ENCODE results near the gene NDUFAF4.

Gene NDUFAF4

DNA sequence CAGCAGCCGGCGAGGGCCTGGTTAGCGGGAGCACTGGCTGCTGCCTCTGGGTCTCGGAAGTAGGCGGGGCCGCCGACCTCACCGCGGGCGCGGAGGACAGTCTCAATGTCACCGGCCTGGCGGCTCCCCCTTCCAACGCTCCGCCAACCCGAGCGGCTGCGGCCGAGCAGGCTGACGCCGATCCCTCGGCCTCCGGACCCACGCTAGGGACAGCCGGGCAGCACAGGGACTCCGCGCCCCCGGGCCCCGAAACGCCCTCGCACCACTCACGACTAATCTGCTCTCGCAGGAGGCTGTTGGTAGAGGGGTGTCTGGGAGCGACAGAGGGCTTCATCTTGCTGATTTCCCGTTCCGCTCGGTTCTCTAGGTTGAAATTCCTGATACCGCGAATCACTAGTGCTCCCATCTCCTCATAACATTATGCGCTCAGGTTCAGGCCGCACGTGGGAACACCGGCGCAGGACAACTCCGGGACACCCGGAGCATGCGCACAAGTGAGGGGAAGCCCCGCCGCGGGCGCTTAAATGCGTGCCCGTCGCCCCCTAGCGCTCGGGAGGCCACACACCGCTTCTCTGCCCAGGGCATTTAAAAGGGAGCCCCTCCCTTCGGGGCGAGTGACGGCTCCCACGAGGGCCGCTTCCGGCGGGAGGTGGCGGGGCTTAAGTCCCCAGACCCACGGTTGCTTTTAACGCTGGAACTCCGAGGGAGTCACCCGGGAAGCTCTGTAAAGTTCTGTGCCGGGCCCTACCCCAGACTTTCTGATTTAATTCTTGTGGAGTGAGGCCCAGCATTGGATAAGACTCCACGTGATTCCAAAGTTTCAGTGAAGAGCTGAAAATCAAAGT is at the start of gene NDUFAF4:
TSS of gene NDUFAF4 (minus strand) at position 496 of the 845 bp plus-strand sequence. CDS start at position 406, 90 bp downstream.
- DNase-seq (ENCODE audit: extremely low spot score, insufficient read length, low read depth) (peak; percentile 83), FAIRE-seq (peak; percentile 86)

DNA sequence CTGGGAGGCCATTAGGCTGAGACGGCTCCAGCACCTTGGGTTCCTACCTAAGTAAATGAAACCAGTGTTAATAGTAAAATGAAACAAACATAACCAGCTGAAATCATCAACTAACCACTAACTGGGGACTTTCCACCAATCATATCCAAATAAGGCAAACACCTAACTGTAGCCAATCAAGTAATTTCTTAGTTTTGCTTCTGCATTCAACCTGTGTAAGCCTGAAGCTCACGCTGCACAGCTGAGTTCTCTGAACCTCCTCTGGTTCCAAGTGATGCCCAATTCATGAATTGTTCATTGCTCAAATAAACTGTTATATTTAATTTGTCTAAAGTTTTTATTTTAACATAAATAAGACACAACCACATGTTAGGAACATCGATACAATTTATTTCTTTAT is 49.4 kb upstream of the NDUFAF4 start:
- FAIRE-seq (peak; percentile 71), DNase-seq (ENCODE audit: extremely low spot score, insufficient read length, low read depth) (peak; percentile 2)

DNA sequence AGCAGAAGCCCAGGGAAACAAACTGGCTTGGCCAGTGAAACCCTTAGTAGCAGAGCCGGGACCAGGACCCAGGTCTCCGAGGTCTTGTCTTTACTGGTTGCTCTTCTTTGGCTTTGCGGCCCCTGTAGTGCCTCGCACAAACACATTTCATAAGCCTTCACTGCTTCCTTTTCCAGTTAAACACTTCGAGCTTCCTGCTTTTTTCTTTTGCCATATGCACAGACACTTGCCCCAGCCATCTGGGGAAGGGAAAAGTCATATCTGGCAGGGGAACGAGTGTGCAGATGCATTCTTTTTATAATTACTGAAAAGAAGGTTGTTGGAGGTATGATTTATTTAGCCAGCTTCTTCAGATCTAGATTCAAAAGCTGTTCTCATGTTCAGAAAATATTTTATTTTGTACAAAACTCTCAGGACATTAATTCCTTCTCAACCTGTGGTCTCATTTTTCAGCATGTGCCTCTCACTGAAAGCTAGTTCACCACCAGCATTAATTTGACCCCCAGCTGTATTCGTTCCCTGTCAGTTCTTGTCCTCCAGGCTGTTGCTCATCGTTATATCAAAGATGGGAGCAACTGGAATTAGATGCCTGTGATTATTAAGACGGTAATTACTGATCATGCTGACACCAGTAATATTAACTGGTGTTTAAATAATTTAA is 46.0 kb upstream of the NDUFAF4 start:
- DNase-seq (ENCODE audit: extremely low spot score, insufficient read length, low read depth) (no peak), FAIRE-seq (no peak)

- FAIRE-seq (no peak), DNase-seq (ENCODE audit: extremely low spot score, insufficient read length, low read depth) (no peak)
These were observed 45.0 kb upstream of the NDUFAF4 start for GRCh38 chr6:96942676-96943075.

- FAIRE-seq (no peak), DNase-seq (ENCODE audit: extremely low spot score, insufficient read length, low read depth) (no peak)
These were observed 42.6 kb upstream of the NDUFAF4 start for GRCh38 chr6:96940322-96940721.

- no peak for DNase-seq (ENCODE audit: extremely low spot score, insufficient read length, low read depth)
- FAIRE-seq, result no peak
These were observed 41.5 kb upstream of the NDUFAF4 start for GRCh38 chr6:96939007-96939805.

DNA sequence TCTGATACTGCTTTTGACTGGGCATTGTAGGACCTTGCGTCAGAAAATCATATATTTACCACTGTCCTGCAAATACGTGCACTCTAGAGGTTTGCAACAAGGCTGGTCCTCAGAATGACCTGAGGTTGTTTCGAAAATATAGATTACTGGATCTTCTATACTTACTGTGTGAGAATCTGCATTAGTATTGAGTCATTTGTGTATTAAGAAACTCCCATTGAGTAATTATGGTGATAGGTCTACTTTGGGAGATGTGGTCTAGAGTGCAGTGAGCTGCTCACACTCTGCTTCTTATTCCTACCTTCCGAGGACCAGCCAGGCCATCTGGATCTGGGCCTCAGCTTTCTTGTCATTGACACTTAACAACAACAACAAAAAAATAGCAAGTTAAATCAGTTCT is 36.4 kb upstream of the NDUFAF4 start:
- no peak for FAIRE-seq

DNA sequence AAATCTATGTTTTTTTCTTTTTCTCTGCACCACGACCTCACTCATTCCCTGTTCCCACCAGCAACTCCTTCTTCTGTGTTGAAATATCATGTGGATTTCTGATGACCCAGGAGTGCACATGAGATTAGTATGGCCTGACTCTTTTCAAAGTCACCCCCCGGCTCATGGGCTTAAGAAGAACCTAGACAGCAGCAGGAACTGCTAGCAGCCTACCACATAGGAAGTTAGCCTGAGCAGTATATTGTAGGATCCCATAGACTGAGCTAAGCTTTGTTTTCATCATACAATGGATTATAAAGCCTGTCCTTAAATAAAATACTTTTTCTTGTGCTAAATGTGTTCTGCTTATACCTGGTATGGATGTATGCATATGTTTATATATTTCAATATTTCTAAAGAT is 33.5 kb upstream of the NDUFAF4 start:
- DNase-seq (ENCODE audit: extremely low spot score, insufficient read length, low read depth) (no peak), FAIRE-seq (no peak)

More for the DNA sequence above, 36.4 kb upstream of the NDUFAF4 start:
- DNase-seq (ENCODE audit: extremely low spot score, insufficient read length, low read depth), result no peak

GRCh38 chr6:96929741-96930140 is 32.0 kb upstream of the NDUFAF4 start:
- FAIRE-seq (no peak), DNase-seq (ENCODE audit: extremely low spot score, insufficient read length, low read depth) (no peak)

GRCh38 chr6:96927660-96928059 is 30.0 kb upstream of the NDUFAF4 start:
- no peak for FAIRE-seq

DNA sequence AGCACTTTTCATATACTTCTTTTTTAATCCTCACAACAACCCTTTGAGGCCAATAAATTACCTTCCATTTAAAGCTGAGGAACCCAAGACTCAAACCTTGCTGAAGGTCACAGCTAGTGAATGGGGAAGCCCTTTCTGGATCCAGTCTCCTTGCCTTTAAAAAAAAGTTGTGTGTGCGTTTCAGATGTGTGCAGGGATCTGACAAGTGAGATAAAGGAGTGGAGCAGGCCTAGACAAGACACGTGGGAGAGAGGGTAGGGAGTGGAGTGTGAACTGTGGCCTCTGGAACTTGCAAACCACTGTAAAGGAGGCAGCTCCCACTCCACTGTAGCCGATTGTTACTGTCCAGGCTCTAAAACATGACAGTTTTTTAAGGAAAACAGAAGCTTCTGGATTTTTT is 28.7 kb upstream of the NDUFAF4 start:
- FAIRE-seq (no peak), DNase-seq (ENCODE audit: extremely low spot score, insufficient read length, low read depth) (no peak)

More at GRCh38 chr6:96927660-96928059, 30.0 kb upstream of the NDUFAF4 start:
- no peak for DNase-seq (ENCODE audit: extremely low spot score, insufficient read length, low read depth)

- DNase-seq (ENCODE audit: extremely low spot score, insufficient read length, low read depth) (no peak), FAIRE-seq (no peak)
These were observed 27.6 kb upstream of the NDUFAF4 start for GRCh38 chr6:96925290-96925687.

DNA sequence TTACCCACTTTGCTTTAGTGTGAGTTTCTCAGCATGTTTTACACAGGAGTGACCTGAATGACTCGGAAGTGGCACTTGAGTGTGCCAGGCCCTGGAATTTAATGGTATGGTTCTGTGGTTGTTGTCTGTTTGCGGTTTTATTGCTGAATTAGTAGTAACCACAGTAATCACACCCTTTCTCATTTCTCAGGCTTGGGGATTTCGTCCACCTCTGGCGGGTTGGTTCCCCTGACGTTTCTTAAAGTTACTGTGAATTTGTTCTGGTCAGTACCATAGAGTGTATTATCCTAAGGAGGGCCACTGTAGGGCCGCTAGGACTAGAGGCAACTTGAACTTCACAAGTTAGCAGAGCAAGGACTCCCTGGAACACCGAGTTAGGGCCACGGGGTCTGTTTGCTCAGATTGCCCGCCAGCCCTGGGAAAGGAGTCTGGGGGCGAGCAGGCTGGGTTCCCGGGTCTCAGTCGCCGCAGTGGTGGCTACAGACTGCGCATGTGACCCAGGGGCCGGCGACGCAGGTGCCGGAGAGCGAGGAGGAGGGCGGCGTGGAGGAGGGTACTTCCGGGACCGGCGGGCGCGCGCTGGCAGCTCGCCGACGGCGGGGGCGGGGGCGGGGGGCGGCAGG is 26.3 kb upstream of the NDUFAF4 start:
- peak; percentile 15 for FAIRE-seq
- no peak for DNase-seq (ENCODE audit: extremely low spot score, insufficient read length, low read depth)

DNA sequence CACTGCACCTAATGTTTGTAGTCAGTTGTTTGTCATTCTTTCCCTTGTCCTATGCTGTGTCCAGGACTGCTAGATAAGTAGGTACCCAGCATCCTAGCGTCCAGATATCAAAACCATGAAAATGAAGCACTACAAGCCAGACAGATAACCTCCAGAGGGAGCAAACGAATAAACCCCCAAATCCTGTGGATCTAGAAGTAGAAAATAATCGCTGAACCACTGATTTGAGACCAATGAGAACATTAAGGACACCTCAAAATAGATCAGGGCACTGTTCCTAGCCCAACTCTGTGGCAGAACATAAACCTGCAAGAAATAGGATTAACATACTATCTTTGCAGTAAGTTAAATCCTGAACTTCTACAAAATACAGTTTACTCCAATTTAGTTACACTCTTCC is 25.7 kb upstream of the NDUFAF4 start:
- FAIRE-seq (no peak), DNase-seq (ENCODE audit: extremely low spot score, insufficient read length, low read depth) (no peak)

- DNase-seq (ENCODE audit: extremely low spot score, insufficient read length, low read depth) (no peak), FAIRE-seq (no peak)
These were observed 19.4 kb upstream of the NDUFAF4 start for GRCh38 chr6:96917098-96917497.

DNA sequence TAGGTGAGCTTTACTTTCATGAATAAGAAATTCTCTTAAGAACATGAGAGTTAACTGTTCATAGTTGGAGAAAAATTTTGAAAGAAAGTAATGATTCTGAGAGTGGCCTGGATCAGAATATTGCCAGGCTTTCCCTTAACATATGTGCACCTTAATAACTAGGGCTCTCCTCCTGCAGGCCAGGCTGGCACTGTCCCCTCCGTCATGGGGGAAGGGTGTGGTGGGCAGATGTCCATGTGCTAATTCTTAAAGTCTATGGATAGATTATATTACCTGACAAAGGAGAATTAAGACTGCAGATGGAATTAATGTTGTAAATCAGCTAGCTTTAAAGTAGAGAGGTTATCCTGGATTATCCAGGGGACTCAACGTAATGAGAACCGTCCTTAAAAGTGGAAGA is 15.9 kb upstream of the NDUFAF4 start:
- no peak for FAIRE-seq
- no peak for DNase-seq (ENCODE audit: extremely low spot score, insufficient read length, low read depth)

- DNase-seq (ENCODE audit: extremely low spot score, insufficient read length, low read depth), result no peak
- FAIRE-seq, result no peak
These were observed 14.1 kb upstream of the NDUFAF4 start for GRCh38 chr6:96911751-96912150.

DNA sequence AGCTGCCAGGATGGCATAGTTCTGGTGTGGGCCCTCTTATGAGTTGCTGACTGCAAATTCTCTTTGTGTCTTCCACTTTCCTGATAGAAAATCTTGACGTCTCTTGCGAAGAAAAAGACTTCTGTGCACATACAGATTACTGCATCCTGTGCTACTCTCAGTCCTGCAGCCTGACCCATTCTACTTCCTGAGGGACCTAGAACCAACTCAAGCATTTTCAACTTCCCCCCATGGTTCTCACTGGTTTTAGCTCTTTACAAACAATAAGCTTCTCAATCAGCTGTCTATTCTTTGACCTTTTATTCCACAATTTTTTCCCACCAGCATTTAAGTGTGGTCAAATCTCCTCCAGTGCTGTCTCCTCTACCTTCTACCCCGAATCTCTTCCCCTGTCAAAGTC is 13.5 kb upstream of the NDUFAF4 start:
- FAIRE-seq (no peak), DNase-seq (ENCODE audit: extremely low spot score, insufficient read length, low read depth) (no peak)

DNA sequence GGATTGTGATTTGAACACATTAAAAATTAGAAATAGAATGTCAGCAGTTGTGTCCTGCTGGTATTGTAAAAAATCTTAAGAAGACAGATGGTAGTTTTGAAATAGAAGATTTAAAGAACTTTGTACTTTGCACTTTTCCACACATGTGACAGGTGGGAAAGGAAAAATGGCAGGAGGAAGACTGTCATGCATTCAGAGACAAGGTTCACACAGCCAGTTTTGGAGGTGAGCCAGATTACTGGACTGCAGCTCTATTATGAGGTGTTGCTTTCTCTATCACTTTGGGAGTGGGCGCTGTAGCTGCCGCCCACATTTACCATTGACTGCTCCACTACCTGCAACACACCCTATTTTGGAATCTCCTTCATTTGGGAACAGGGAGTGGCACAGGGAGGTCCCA is 12.1 kb upstream of the NDUFAF4 start:
- DNase-seq (ENCODE audit: extremely low spot score, insufficient read length, low read depth), result no peak
- no peak for FAIRE-seq

DNA sequence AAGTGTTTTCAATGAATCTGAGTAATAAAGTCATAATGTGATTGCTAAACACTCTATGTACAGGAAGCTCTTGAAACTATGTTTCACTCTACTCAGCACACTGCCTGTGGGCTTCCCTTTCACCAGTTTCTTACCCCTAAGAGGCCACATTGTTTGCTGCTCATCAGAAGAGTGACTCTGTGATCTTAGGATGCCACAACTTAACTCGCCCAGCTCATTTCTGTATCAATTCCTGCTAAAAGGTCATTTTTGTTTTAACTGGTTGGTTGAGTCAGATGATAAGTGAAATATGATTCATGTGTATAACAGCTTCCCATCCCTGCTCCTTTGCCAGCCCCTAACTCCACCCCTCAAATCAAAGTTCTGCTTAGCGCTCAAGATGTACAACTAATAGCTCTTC is 9.8 kb upstream of the NDUFAF4 start:
- DNase-seq (ENCODE audit: extremely low spot score, insufficient read length, low read depth) (no peak), FAIRE-seq (no peak)

All from GM18507 (cell line).